GM23338 (cell line): ENCODE results near the gene COLEC12. TPM values are rescaled to one million over a fixed set of nuclear protein-coding genes. Genes with fewer than 3 reads are reported as not detected.
A peak's percentile ranks its signal among the peaks of the same experiment; 100 is the strongest.

Experiments used
- ATAC-seq: fragments of 200-7000 bp; cut with Tn5 transposase; 3 replicates; pipeline ENCODE4 v1.9.1; 2020
- DNase-seq: peaks from one replicate; pipeline ENCODE4 v3.0.0-alpha.2; 2015; ENCODE audit warnings: low spot score
- H2AFZ ChIP-seq: fragments of 200-600 bp; sonication (generic); 2 replicates; pipeline ENCODE4 v1.8.0; 2016; ENCODE audit warnings: antibody characterized with exemption, mild to moderate bottlenecking, moderate library complexity
- H3F3A ChIP-seq: fragments of 200-600 bp; sonication (generic); replicated peaks from 2 replicates; pipeline ENCODE4 v1.8.0; 2017; ENCODE audit warnings: antibody characterized with exemption, mixed run types, low read depth
- H3K27ac ChIP-seq: fragments of 200-600 bp; sonication (generic); 2 replicates; pipeline ENCODE4 v1.6.1; 2016; ENCODE audit warnings: low read depth
- H3K27me3 ChIP-seq: fragments of 200-600 bp; sonication (generic); 2 replicates; pipeline ENCODE4 v1.8.0; 2016; ENCODE audit warnings: mild to moderate bottlenecking, mixed run types, moderate library complexity; ENCODE audit not compliant: insufficient read depth
- H3K36me3 ChIP-seq: fragments of 200-600 bp; sonication (generic); 2 replicates; pipeline ENCODE4 v1.8.0; 2016; ENCODE audit warnings: mild to moderate bottlenecking; ENCODE audit not compliant: insufficient read depth
- H3K4me1 ChIP-seq: fragments of 200-600 bp; sonication (generic); 2 replicates; pipeline ENCODE4 v1.8.0; 2016; ENCODE audit warnings: mild to moderate bottlenecking, moderate library complexity; ENCODE audit not compliant: insufficient read depth
- H3K4me2 ChIP-seq: fragments of 200-600 bp; sonication (generic); 2 replicates; pipeline ENCODE4 v1.7.1; 2017; ENCODE audit warnings: mixed run types
- H3K4me3 ChIP-seq: fragments of 200-600 bp; sonication (generic); 2 replicates; pipeline ENCODE4 v1.6.1; 2016; ENCODE audit warnings: mixed run types
- H3K79me2 ChIP-seq: fragments of 200-600 bp; sonication (generic); replicated peaks from 2 replicates; pipeline ENCODE4 v1.8.0; 2017; ENCODE audit warnings: mild to moderate bottlenecking; ENCODE audit not compliant: insufficient read depth
- H3K9me2 ChIP-seq: fragments of 200-600 bp; sonication (generic); 2 replicates; pipeline ENCODE4 v1.8.0; 2017; ENCODE audit not compliant: insufficient read depth
- H4K20me1 ChIP-seq: fragments of 200-600 bp; sonication (generic); replicated peaks from 2 replicates; pipeline ENCODE4 v1.8.0; 2017; ENCODE audit warnings: mild to moderate bottlenecking; ENCODE audit not compliant: insufficient read depth
- H3K27ac Mint-ChIP-seq: 2 replicates; pipeline ENCODE4 v1.8.0; 2020; ENCODE audit warnings: inconsistent platforms, mild to moderate bottlenecking, moderate library complexity, mixed read lengths
- H3K27me3 Mint-ChIP-seq: 3 replicates; pipeline ENCODE4 v1.8.0; 2022; ENCODE audit warnings: low read depth, mild to moderate bottlenecking, moderate library complexity, mixed read lengths, inconsistent platforms; ENCODE audit not compliant: insufficient read depth, poor library complexity
- H3K36me3 Mint-ChIP-seq: 3 replicates; pipeline ENCODE4 v1.8.0; 2021; ENCODE audit warnings: low read depth, mild to moderate bottlenecking, inconsistent platforms, moderate library complexity, mixed read lengths
- H3K4me1 Mint-ChIP-seq: 3 replicates; pipeline ENCODE4 v1.8.0; 2020; ENCODE audit warnings: mild to moderate bottlenecking, inconsistent platforms, mixed read lengths
- H3K4me3 Mint-ChIP-seq: 3 replicates; pipeline ENCODE4 v1.8.0; 2021; ENCODE audit warnings: moderate library complexity, mild to moderate bottlenecking, inconsistent platforms, mixed read lengths
- H3K9me3 Mint-ChIP-seq: 3 replicates; pipeline ENCODE4 v1.8.0; 2020; ENCODE audit warnings: moderate library complexity, mild to moderate bottlenecking, inconsistent platforms, mixed read lengths
- CREB1 ChIP-seq: fragments of 250-450 bp; sonication (Bioruptor Pico); IDR thresholded peaks from 2 replicates; pipeline ENCODE4 v1.5.0; 2020; ENCODE audit warnings: low read depth, mild to moderate bottlenecking, moderate library complexity
- EZH2phosphoT487 ChIP-seq: fragments of 200-600 bp; sonication (generic); IDR thresholded peaks from one replicate; pipeline ENCODE4 v1.8.1; 2018; ENCODE audit warnings: antibody characterized with exemption; ENCODE audit not compliant: unreplicated experiment
- JUNB ChIP-seq: IDR thresholded peaks from one replicate; pipeline ENCODE4 v1.6.1; 2016; ENCODE audit warnings: antibody characterized with exemption; ENCODE audit not compliant: unreplicated experiment
- NANOG ChIP-seq: IDR thresholded peaks from 2 replicates; pipeline ENCODE4 v1.6.1; 2016; ENCODE audit warnings: antibody characterized with exemption, borderline replicate concordance
- POLR2AphosphoS5 ChIP-seq: IDR thresholded peaks from 2 replicates; pipeline ENCODE4 v1.6.1; 2016; ENCODE audit warnings: antibody characterized with exemption, low read depth
- ZNF114 ChIP-seq: fragments of 250-450 bp; sonication (Bioruptor Pico); IDR thresholded peaks from 2 replicates; pipeline ENCODE4 v1.5.0; 2020; ENCODE audit warnings: mild to moderate bottlenecking, moderate library complexity
- ZNF331 ChIP-seq: fragments of 250-450 bp; sonication (Bioruptor Pico); IDR thresholded peaks from 2 replicates; pipeline ENCODE4 v1.5.0; 2020; ENCODE audit warnings: low read depth, mild to moderate bottlenecking, moderate library complexity
- polyA plus RNA-seq: library from polyadenylated mRNA; unstranded; fragments of >200 nt; fragmentation: Nextera tagmentation; extraction: Ambion mirVana; gene quantifications from 2 replicates; pipeline ENCODE4 v1.2.1, GENCODE V29; 2016
- total RNA-seq: library from RNA; depleted of rRNA; stranded (reverse); fragments of >200 nt; shearing (Covaris generic); gene quantifications from 2 replicates; pipeline ENCODE4 v1.2.3, GENCODE V29; 2014
- TF ChIP-seq, protein P1 (sequence below): IDR thresholded peaks from 2 replicates; pipeline ENCODE4 v1.6.1; 2016; ENCODE audit warnings: antibody characterized with exemption
- TF ChIP-seq, protein P2 (sequence below): fragments of 250-450 bp; sonication (Bioruptor Pico); IDR thresholded peaks from 2 replicates; pipeline ENCODE4 v1.5.0; 2020; ENCODE audit warnings: mild to moderate bottlenecking, moderate library complexity

COLEC12 gene
- total and polyA plus RNA-seq, 2 experiments from 2014 or later, result 1.1 to 3.2 TPM

DNA sequence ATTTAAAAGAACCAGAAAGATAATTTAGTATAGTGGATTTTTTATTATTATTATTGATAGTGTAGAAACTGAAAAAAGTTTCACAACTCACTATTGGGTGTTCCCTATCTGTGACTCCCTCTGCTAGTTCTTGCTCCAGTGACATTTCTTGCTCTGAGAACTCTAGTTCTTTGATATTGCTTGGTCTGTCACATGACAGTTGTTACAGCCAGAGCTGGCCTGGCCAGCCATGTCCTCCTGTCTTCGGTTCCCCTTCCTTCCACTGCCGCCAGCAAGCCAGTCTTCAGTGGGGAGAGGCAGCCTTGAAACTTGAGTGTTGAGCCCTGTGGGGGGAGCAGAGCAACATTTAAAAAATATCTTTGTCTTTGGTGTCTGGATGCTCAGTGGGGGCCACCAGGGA, 225.0 kb downstream of the COLEC12 start:
- peaks cover 4% of the 10 kb centered on the region; the same call in 1 of the 3 replicates for H3K36me3 Mint-ChIP-seq
- Histone ChIP-seq H3K4me1 (no peaks in the 10 kb centered on the region), H4K20me1 (no peaks in the 10 kb centered on the region; the same call in 1 of the 2 replicates), H2AFZ (no peak overlapping the region), H3K79me2 (no peaks in the 10 kb centered on the region), H3K36me3 (no peaks in the 10 kb centered on the region), H3K9me2 (no peaks in the 10 kb centered on the region), H3F3A (no peaks in the 10 kb centered on the region), H3K4me3 (no peak overlapping the region), H3K27me3 (no peaks in the 10 kb centered on the region), H3K27ac (no peak overlapping the region), H3K4me2 (no peak overlapping the region)
- no peak for TF ChIP-seq NANOG
- no peak for TF ChIP-seq POLR2AphosphoS5
- no peak for TF ChIP-seq ZNF114 (CRISPR knock-in tag)
- no peak overlapping the region for H3K27ac Mint-ChIP-seq
- DNase-seq (no peak), ATAC-seq (no peak)
- peaks cover 4% of the 10 kb centered on the region for H3K4me1 Mint-ChIP-seq
- H3K4me3 Mint-ChIP-seq, result no peak overlapping the region
- H3K9me3 Mint-ChIP-seq, result no peaks in the 10 kb centered on the region; the same call in 2 of the 3 replicates
- H3K27me3 Mint-ChIP-seq, result no peaks in the 10 kb centered on the region

DNA sequence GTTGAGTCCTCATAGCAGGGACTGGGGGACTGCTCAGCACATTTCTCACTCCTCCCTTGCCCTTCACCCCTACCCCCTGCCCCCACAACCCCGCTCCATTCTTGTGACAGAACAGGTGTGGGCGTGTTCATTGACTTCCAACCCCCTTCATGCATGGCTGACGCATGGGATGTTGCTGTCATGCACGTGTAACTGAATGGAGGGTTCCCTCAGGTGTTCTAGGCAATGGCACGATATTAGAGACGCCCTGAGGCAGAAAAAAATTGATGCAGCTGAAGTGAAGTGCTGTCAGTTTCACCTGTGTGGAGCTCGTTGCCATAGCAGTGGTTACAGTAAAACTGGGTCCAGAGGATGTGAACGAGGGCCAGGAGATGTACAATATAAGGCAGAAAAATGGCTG, 226.2 kb downstream of the COLEC12 start:
- Histone ChIP-seq H3K27ac (no peak overlapping the region), H3K4me1 (peaks cover 8% of the 10 kb centered on the region; the same call in 1 of the 2 replicates), H4K20me1 (no peaks in the 10 kb centered on the region; the same call in 1 of the 2 replicates), H3K79me2 (no peaks in the 10 kb centered on the region), H3F3A (no peaks in the 10 kb centered on the region), H3K36me3 (no peaks in the 10 kb centered on the region), H3K4me3 (no peak overlapping the region), H3K9me2 (no peaks in the 10 kb centered on the region), H3K4me2 (no peak overlapping the region), H3K27me3 (no peaks in the 10 kb centered on the region), H2AFZ (no peak overlapping the region)
- Mint-ChIP-seq H3K4me3 (no peak overlapping the region), H3K9me3 (no peaks in the 10 kb centered on the region; the same call in 2 of the 3 replicates), H3K4me1 (peaks cover 11% of the 10 kb centered on the region), H3K27ac (no peak overlapping the region), H3K27me3 (no peaks in the 10 kb centered on the region), H3K36me3 (peaks cover 4% of the 10 kb centered on the region; the same call in 1 of the 3 replicates)
- ATAC-seq (no peak), DNase-seq (no peak)
- TF ChIP-seq JUNB (no peak), ZNF114 (CRISPR knock-in tag) (no peak), EZH2phosphoT487 (no peak)

DNA sequence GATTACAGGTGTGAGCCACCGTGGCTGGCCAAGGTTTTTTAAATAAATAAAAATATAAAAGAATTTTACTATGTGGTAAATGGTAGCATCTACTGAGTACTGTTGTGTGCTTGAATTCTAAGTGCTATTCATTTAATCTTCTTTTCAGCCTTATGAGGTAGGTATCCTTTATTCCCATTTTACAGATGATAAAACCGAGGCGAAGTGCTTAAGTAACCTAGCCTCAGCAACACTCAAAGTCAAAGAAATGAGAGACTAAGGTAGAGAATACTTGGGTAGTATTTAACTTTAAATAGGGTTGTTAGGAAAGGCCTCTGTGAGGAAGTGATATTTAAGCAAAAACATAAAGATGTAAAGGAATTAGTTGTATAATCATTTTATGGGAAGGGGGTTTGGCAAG, 227.0 kb downstream of the COLEC12 start:
- no peak overlapping the region for H3K4me3 ChIP-seq
- Mint-ChIP-seq H3K4me1 (peaks cover 15% of the 10 kb centered on the region), H3K9me3 (no peaks in the 10 kb centered on the region; the same call in 2 of the 3 replicates), H3K36me3 (peaks cover 4% of the 10 kb centered on the region; the same call in 1 of the 3 replicates), H3K27me3 (peaks cover 2% of the 10 kb centered on the region), H3K4me3 (no peak overlapping the region), H3K27ac (0 out of 2 replicates have a peak overlapping the region, but pooled peaks have one; percentile 40)
- H3F3A ChIP-seq, result 0 out of 2 replicates have a peak, but pooled peaks cover 3% of the 10 kb centered on the region
- no peaks in the 10 kb centered on the region for H3K36me3 ChIP-seq
- peaks cover 13% of the 10 kb centered on the region for H3K4me1 ChIP-seq
- ATAC-seq (no peak), DNase-seq (no peak)
- H2AFZ ChIP-seq, result no peak overlapping the region
- no peaks in the 10 kb centered on the region; the same call in 1 of the 2 replicates for H4K20me1 ChIP-seq
- H3K27ac ChIP-seq, result no peak overlapping the region
- H3K79me2 ChIP-seq, result peaks cover 6% of the 10 kb centered on the region; the same call in 1 of the 2 replicates
- H3K27me3 ChIP-seq, result no peaks in the 10 kb centered on the region
- no peak overlapping the region for H3K4me2 ChIP-seq
- no peaks in the 10 kb centered on the region for H3K9me2 ChIP-seq
- TF ChIP-seq POLR2AphosphoS5, result no peak
- TF ChIP-seq, protein P1, sequence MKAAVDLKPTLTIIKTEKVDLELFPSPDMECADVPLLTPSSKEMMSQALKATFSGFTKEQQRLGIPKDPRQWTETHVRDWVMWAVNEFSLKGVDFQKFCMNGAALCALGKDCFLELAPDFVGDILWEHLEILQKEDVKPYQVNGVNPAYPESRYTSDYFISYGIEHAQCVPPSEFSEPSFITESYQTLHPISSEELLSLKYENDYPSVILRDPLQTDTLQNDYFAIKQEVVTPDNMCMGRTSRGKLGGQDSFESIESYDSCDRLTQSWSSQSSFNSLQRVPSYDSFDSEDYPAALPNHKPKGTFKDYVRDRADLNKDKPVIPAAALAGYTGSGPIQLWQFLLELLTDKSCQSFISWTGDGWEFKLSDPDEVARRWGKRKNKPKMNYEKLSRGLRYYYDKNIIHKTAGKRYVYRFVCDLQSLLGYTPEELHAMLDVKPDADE, result no peak
- TF ChIP-seq CREB1 (CRISPR knock-in tag), result no peak
- no peak for TF ChIP-seq NANOG
- TF ChIP-seq ZNF331 (CRISPR knock-in tag), result no peak
- TF ChIP-seq, protein P2, sequence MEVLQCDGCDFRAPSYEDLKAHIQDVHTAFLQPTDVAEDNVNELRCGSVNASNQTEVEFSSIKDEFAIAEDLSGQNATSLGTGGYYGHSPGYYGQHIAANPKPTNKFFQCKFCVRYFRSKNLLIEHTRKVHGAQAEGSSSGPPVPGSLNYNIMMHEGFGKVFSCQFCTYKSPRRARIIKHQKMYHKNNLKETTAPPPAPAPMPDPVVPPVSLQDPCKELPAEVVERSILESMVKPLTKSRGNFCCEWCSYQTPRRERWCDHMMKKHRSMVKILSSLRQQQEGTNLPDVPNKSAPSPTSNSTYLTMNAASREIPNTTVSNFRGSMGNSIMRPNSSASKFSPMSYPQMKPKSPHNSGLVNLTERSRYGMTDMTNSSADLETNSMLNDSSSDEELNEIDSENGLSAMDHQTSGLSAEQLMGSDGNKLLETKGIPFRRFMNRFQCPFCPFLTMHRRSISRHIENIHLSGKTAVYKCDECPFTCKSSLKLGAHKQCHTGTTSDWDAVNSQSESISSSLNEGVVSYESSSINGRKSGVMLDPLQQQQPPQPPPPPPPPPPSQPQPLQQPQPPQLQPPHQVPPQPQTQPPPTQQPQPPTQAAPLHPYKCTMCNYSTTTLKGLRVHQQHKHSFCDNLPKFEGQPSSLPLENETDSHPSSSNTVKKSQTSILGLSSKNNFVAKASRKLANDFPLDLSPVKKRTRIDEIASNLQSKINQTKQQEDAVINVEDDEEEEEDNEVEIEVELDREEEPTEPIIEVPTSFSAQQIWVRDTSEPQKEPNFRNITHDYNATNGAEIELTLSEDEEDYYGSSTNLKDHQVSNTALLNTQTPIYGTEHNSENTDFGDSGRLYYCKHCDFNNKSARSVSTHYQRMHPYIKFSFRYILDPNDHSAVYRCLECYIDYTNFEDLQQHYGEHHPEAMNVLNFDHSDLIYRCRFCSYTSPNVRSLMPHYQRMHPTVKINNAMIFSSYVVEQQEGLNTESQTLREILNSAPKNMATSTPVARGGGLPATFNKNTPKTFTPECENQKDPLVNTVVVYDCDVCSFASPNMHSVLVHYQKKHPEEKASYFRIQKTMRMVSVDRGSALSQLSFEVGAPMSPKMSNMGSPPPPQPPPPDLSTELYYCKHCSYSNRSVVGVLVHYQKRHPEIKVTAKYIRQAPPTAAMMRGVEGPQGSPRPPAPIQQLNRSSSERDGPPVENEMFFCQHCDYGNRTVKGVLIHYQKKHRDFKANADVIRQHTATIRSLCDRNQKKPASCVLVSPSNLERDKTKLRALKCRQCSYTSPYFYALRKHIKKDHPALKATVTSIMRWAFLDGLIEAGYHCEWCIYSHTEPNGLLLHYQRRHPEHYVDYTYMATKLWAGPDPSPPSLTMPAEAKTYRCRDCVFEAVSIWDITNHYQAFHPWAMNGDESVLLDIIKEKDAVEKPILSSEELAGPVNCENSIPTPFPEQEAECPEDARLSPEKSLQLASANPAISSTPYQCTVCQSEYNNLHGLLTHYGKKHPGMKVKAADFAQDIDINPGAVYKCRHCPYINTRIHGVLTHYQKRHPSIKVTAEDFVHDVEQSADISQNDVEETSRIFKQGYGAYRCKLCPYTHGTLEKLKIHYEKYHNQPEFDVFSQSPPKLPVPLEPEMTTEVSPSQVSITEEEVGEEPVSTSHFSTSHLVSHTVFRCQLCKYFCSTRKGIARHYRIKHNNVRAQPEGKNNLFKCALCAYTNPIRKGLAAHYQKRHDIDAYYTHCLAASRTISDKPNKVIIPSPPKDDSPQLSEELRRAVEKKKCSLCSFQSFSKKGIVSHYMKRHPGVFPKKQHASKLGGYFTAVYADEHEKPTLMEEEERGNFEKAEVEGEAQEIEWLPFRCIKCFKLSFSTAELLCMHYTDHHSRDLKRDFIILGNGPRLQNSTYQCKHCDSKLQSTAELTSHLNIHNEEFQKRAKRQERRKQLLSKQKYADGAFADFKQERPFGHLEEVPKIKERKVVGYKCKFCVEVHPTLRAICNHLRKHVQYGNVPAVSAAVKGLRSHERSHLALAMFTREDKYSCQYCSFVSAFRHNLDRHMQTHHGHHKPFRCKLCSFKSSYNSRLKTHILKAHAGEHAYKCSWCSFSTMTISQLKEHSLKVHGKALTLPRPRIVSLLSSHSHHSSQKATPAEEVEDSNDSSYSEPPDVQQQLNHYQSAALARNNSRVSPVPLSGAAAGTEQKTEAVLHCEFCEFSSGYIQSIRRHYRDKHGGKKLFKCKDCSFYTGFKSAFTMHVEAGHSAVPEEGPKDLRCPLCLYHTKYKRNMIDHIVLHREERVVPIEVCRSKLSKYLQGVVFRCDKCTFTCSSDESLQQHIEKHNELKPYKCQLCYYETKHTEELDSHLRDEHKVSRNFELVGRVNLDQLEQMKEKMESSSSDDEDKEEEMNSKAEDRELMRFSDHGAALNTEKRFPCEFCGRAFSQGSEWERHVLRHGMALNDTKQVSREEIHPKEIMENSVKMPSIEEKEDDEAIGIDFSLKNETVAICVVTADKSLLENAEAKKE (CRISPR knock-in tag), result no peak
- TF ChIP-seq JUNB, result no peak
- TF ChIP-seq ZNF114 (CRISPR knock-in tag), result no peak
